Measurements from ENCODE around the gene ATAD3B.
A peak's percentile ranks its signal among the peaks of the same experiment; 100 is the strongest.
"Not testable (repeated sequence)": the region's sequence is repeated elsewhere in the genome, so short reads cannot be mapped to it uniquely, and the experiment has no call there.

ATAD3B gene

DNA sequence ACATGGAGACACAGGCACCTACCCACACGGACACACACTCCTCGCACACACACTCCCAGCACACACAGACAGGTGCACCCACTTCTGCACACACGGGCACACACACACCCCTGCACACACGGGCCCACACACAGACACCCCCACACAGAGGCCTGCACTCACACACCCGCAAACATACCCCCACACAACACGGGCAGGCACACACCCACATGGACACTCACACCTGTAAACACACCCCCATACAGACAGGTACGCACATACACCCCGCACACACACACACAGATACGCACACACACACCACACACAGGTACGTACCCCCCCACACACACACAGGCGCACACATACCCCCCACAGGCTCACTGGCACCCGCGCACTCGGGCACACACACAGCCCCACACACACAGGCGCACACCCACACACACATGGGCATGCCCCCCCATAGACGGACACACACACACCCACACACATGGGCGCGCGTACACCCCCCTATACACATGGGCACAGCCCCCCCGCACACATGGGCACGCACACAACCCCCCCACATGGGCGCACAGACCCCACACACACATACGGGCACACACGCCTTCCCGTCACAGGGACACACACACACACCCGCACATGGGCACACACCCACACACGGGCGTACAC is 46.5 kb downstream of the ATAD3B start:
- H3K36me3 Mint-ChIP-seq (ENCODE audit: low read depth): peaks cover 17% of the 10 kb centered on the region
- peak overlapping the region in 2 of 3 experiments; percentile 8 to 32 for H3K4me3 Mint-ChIP-seq
- no peaks in the 10 kb centered on the region for H3K9me3 Mint-ChIP-seq
- no peaks in the 10 kb centered on the region for H3K27me3 Mint-ChIP-seq (ENCODE audit: low read depth)
- H3K4me1 Mint-ChIP-seq: no peaks in the 10 kb centered on the region
- H3K27ac Mint-ChIP-seq: no peak overlapping the region
- TF ChIP-seq, protein P1, sequence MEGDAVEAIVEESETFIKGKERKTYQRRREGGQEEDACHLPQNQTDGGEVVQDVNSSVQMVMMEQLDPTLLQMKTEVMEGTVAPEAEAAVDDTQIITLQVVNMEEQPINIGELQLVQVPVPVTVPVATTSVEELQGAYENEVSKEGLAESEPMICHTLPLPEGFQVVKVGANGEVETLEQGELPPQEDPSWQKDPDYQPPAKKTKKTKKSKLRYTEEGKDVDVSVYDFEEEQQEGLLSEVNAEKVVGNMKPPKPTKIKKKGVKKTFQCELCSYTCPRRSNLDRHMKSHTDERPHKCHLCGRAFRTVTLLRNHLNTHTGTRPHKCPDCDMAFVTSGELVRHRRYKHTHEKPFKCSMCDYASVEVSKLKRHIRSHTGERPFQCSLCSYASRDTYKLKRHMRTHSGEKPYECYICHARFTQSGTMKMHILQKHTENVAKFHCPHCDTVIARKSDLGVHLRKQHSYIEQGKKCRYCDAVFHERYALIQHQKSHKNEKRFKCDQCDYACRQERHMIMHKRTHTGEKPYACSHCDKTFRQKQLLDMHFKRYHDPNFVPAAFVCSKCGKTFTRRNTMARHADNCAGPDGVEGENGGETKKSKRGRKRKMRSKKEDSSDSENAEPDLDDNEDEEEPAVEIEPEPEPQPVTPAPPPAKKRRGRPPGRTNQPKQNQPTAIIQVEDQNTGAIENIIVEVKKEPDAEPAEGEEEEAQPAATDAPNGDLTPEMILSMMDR (IDR thresholded peaks at IDR 0.05; ENCODE audit: unreplicated experiment in 3 of 3): no peak

DNA sequence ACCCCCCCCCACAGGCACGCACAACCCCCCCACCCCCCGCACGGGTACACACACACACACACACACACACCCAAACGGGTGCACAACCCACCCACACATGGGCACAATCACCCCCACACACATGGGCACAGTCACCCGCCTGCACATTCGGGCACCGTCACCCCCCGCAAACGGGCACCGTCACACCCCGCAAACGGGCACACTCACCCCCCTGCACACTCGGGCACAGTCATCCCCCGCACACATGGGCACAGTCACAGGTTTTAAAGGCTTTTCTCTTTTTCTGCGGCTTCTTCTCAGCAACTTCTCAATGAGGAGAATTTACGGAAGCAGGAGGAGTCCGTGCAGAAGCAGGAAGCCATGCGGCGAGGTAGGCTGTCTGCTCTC is 47.0 kb downstream of the ATAD3B start:
- H3K4me3 Mint-ChIP-seq; H3K9me3 Mint-ChIP-seq; H3K27ac Mint-ChIP-seq; H3K27me3 Mint-ChIP-seq (ENCODE audit: low read depth); H3K4me1 Mint-ChIP-seq: not testable (repeated sequence)
- peaks cover 17% of the 10 kb centered on the region for H3K36me3 Mint-ChIP-seq (ENCODE audit: low read depth)

DNA sequence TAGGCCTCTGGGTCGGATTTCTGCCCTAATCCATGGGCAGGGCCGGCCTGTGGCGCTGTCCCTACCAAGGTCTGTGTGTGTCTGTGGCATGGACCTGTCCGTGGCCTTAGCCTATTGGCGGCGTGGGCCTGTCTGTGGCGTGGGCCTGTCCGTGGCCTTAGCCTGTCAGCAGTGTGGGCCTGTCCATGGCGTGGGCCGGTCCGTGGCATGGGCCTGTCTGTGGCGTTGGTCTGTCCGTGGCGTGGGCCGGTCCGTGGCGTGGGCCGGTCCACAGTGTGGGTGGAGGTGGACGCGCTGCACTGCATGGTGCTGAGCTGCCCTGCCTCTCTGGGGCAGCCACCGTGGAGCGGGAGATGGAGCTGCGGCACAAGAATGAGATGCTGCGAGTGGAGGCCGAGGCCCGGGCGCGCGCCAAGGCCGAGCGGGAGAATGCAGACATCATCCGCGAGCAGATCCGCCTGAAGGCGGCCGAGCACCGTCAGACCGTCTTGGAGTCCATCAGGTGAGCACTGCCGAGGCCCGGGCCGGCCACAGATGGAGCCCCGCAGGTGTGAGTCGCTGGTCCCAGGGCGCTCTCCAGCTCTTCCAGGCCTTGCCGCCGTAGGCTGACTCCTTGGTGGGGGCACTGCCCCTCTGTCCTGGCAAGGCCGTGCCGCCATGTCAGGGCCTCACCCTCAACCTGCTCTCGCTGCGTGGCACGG is 48.4 kb downstream of the ATAD3B start:
- not testable (repeated sequence) for H3K9me3 Mint-ChIP-seq; H3K4me3 Mint-ChIP-seq; H3K27ac Mint-ChIP-seq; H3K27me3 Mint-ChIP-seq (ENCODE audit: low read depth); H3K4me1 Mint-ChIP-seq
- peaks cover 17% of the 10 kb centered on the region for H3K36me3 Mint-ChIP-seq (ENCODE audit: low read depth)

DNA sequence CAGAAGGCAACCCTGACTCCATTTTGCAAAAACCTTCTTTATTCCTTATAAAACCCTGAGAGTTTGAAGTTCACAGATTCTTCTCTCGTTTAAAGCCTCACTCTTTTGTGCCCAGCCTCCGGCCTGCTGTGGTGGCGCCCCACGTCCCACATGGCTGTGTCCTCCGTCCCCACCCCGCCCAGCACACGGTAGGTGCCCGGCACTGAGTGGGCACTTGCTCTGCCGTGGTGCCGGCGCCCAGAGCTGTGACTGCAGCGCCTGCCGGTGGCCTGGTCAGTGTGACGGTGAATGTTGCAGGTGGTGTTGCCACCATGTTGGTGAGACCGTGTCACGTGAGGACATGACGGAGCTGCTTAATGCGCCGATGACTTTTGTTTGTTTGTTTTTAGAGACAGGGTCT is 49.8 kb downstream of the ATAD3B start:
- Mint-ChIP-seq H3K36me3 (ENCODE audit: low read depth) (peaks cover 13% of the 10 kb centered on the region), H3K9me3 (no peaks in the 10 kb centered on the region), H3K4me3 (no peak overlapping the region), H3K27me3 (ENCODE audit: low read depth) (no peaks in the 10 kb centered on the region), H3K27ac (no peak overlapping the region), H3K4me1 (no peaks in the 10 kb centered on the region)
- TF ChIP-seq, protein P1 (IDR thresholded peaks at IDR 0.05; ENCODE audit: unreplicated experiment in 3 of 3): no peak

DNA sequence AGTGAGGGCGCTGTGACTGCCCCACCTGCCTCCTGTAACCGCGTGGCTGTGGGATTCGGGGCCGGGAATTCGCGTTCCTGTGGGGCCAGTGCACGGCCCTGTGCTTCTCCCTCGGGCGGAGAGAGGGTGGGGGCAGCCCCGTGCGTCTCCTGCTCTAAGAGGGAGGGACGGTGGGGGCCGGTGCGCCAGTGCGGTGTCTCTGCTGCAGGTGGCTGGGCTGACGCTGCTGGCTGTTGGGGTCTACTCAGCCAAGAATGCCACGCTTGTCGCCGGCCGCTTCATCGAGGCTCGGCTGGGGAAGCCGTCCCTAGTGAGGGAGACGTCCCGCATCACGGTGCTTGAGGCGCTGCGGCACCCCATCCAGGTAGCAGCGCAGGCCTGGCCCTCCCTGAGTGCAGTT is 51.0 kb downstream of the ATAD3B start:
- H3K4me1 Mint-ChIP-seq; H3K9me3 Mint-ChIP-seq; H3K27me3 Mint-ChIP-seq (ENCODE audit: low read depth); H3K27ac Mint-ChIP-seq; H3K4me3 Mint-ChIP-seq: not testable (repeated sequence)
- H3K36me3 Mint-ChIP-seq (ENCODE audit: low read depth): peaks cover 18% of the 10 kb centered on the region

DNA sequence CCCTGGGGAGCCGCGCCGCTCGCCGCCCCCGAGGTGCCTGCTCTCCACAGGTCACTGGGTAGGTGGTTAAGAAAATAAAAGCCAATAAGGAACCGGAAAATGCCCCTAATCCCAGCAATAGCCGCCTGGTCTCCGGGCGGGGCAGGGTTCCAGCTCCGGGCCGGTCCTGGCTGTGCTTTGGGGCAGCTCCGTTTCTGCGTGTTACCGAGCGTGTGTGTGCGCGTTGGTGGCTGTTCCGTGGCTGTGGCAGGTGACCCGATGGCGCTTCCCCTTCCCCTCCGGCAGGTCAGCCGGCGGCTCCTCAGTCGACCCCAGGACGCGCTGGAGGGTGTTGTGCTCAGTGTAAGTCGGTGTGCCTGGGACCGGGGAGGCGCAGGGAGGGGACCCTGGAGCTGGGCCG is 51.7 kb downstream of the ATAD3B start:
- H3K4me3 Mint-ChIP-seq; H3K27me3 Mint-ChIP-seq (ENCODE audit: low read depth): not testable (repeated sequence)

DNA sequence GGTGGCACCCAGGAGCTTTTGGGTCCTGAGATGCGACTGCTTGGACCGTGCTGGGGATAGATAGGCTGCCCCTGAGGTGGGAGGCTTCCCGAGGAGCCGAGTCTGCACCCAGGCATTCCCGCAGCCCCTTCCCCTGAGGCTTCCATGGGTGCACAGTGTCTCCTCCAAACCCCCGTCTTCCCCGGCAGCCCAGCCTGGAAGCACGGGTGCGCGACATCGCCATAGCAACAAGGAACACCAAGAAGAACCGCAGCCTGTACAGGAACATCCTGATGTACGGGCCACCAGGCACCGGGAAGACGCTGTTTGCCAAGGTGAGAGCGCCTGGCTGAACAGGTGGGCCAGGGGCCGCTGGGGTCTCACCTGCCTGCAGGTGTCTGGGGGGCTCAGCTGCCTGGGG is 52.1 kb downstream of the ATAD3B start:
- not testable (repeated sequence) for H3K27ac Mint-ChIP-seq; H3K36me3 Mint-ChIP-seq (ENCODE audit: low read depth); H3K9me3 Mint-ChIP-seq; H3K27me3 Mint-ChIP-seq (ENCODE audit: low read depth); H3K4me1 Mint-ChIP-seq; H3K4me3 Mint-ChIP-seq

More for the DNA sequence above, 51.7 kb downstream of the ATAD3B start:
- H3K36me3 Mint-ChIP-seq (ENCODE audit: low read depth): peaks cover 14% of the 10 kb centered on the region
- H3K4me1 Mint-ChIP-seq, H3K27ac Mint-ChIP-seq, H3K9me3 Mint-ChIP-seq: not testable (repeated sequence)

DNA sequence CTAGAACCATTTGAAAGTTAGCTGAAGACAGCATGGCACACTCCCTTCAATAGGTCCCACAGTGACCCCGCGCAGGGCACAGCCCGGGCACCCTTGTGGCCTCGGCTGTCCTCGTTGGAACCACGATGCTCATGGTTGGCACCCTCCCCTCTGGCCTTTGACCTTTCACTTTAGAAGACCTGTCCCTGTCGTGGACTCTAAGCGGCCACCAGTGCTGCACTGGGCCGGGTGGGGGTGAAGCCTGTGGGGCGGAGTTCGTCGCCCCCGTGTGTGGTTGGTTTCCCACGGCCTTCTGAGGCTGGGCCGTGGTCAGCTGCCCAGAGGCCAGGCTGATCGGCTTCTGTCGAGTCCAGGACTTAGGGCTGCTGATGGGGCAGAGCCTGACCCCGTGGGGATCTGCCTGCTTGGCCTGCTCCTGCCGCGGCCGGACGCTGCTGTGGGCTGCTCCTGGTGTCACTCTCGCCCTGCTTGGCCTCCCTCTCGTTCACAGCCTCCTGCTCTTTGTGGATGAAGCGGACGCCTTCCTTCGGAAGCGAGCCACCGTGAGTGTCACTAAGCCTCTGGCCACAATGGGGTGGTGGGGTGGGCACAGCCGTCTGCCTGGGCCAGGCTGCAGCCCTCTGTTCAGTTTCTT is 53.3 kb downstream of the ATAD3B start:
- not testable (repeated sequence) for H3K4me1 Mint-ChIP-seq; H3K9me3 Mint-ChIP-seq; H3K4me3 Mint-ChIP-seq; H3K27ac Mint-ChIP-seq; H3K27me3 Mint-ChIP-seq (ENCODE audit: low read depth)
- H3K36me3 Mint-ChIP-seq (ENCODE audit: low read depth): peaks cover 15% of the 10 kb centered on the region

DNA sequence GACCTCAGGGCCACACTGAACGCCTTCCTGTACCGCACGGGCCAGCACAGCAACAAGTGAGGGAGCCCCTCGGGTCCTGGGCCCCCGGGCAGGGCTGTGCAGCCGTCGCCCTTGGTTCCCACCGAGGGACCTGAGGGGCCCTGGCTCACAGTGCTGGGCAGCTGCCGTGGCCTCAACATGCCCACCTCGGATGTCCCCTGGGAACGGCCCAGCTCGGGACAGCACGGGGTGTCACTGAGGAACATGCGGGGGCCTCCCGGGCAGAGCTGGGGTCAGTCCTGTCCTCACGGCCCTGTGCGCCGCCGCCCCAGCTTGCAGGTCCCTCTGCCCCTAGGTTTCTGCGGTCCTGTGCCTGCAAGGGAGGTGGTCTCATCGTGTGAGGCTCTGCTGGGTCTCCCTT is 54.9 kb downstream of the ATAD3B start:
- not testable (repeated sequence) for H3K4me3 Mint-ChIP-seq; H3K27me3 Mint-ChIP-seq (ENCODE audit: low read depth); H3K4me1 Mint-ChIP-seq; H3K9me3 Mint-ChIP-seq; H3K27ac Mint-ChIP-seq
- peaks cover 27% of the 10 kb centered on the region for H3K36me3 Mint-ChIP-seq (ENCODE audit: low read depth)

Measured in nephron (organoid).